Upper lobe of left lung (tissue), 6 donors: ENCODE measurements around the gene DSE. TPM values are rescaled to one million over a fixed set of nuclear protein-coding genes. Genes with fewer than 3 reads are reported as not detected.
"Not testable (repeated sequence)": the region's sequence is repeated elsewhere in the genome, so short reads cannot be mapped to it uniquely, and the experiment has no call there.

Source experiments
- ATAC-seq, 2 donors: fragments of 200-7000 bp; cut with Tn5 transposase; one replicate each; pipeline ENCODE4 v1.9.1; 2022; ENCODE audit warnings: mild to moderate bottlenecking in 2 of 2, moderate library complexity in 2 of 2; ENCODE audit not compliant: low FRiP score in 2 of 2
- DNase-seq, 2 donors: peaks; one replicate each; pipeline ENCODE4 v3.0.0-alpha.2; 2019 to 2020
- H3K27ac ChIP-seq, 4 donors: fragments of 200-600 bp; sonication (generic); one replicate each; pipeline ENCODE4 v1.5.1; 2016 to 2019
- H3K27me3 ChIP-seq, 4 donors: fragments of 200-600 bp; sonication (generic); one replicate each; pipeline ENCODE4 v1.5.1; 2017 to 2019
- H3K36me3 ChIP-seq, 4 donors: fragments of 200-600 bp; sonication (generic); one replicate each; pipeline ENCODE4 v1.5.1; 2016 to 2019
- H3K4me1 ChIP-seq, 4 donors: fragments of 200-600 bp; sonication (generic); one replicate each; pipeline ENCODE4 v1.5.1; 2018 to 2019
- H3K4me3 ChIP-seq, 4 donors: fragments of 200-600 bp; sonication (generic); one replicate each; pipeline ENCODE4 v1.5.1; 2017 to 2019; ENCODE audit warnings: mild to moderate bottlenecking in 2 of 4, moderate library complexity in 1 of 4
- H3K9me3 ChIP-seq, 4 donors: fragments of 200-600 bp; sonication (generic); one replicate each; pipeline ENCODE4 v1.5.1; 2018 to 2019
- CTCF ChIP-seq, 6 experiments: fragments of 450-650 bp in 4 of 6; fragments of 200-600 bp in 2 of 6; sonication (generic) in 2 of 6; IDR thresholded peaks; one replicate each; pipeline ENCODE4 v1.5.1; 2016 to 2019; ENCODE audit warnings: antibody characterized with exemption in 6 of 6
- EP300 ChIP-seq, 4 donors: sonication (generic); formaldehyde crosslinking; IDR thresholded peaks; one replicate each; pipeline ENCODE4 v1.5.1; 2017; ENCODE audit warnings: antibody characterized with exemption in 4 of 4, control low read depth in 2 of 4
- POLR2A ChIP-seq, 4 donors: fragments of 450-650 bp; IDR thresholded peaks; one replicate each; pipeline ENCODE4 v1.5.1; 2016 to 2017; ENCODE audit warnings: antibody characterized with exemption in 4 of 4, mild to moderate bottlenecking in 2 of 4
- POLR2AphosphoS5 ChIP-seq, 2 donors: sonication (generic); formaldehyde crosslinking; IDR thresholded peaks; one replicate each; pipeline ENCODE4 v1.5.1; 2017; ENCODE audit warnings: antibody characterized with exemption in 2 of 2
- WGBS, 2 donors: methylation state at CpG; one replicate each; pipeline ENCODE4 v1.1.5; 2017 to 2018; 5-methylcytosine and 5-hydroxymethylcytosine counted together
- total RNA-seq, 6 donors: library from RNA; depleted of rRNA in 4 of 6; stranded (reverse); fragments of >200 nt in 4 of 6; gene quantifications; one replicate each; pipeline versions ENCODE4 v1.1.0 to v1.2.1, GENCODE V29; 2016 to 2021
- donor health status: DM: no; HTN: no; CAD: no; lungs with moderate emphysema.
- donor health status: DM: no; HTN: yes; CAD: no; lungs with severe emphysema.

Gene DSE
- total RNA-seq, 6 donors from 2014 or later: 20.1 to 68.1 (median 40.6) TPM

DNA sequence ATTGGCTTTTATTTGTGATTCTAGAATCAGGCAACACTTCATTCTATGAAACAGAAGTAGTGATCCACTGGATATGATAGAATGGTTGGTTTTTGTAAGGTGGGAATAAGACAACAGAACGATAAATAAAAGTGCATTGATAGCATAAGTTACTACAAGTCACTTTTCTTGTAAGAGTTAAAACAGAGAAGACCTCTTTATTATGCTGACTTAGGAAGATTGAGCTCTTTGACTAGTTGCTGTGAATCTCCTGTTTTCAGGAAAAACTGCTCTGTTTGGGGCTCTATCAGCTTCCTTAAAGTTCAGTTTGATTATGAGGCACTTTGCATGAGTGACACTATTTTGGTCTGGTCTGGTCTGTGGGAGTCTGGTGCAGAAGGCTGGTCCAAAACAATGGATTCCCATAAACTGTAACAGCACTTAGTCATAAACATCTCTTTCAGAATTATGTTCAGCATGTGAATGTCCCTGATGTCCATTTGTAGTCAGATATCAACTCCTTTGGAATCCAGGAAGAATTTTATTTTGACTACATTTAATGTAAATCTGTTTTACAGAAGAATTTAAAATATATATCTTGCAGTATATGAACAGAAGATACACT lies 35.0 kb upstream of the DSE start:
- Histone ChIP-seq H3K4me1 (no peaks in the 10 kb centered on the region), H3K36me3 (no peaks in the 10 kb centered on the region), H3K4me3 (no peak overlapping the region), H3K9me3 (peaks cover 0 to 3% (median 0%) of the 10 kb centered on the region in 4 donors), H3K27me3 (no peaks in the 10 kb centered on the region), H3K27ac (no peak overlapping the region)
- TF ChIP-seq POLR2A (IDR thresholded peaks at IDR 0.05) (no peak), CTCF (IDR thresholded peaks at IDR 0.05) (no peak), EP300 (IDR thresholded peaks at IDR 0.05) (no peak), POLR2AphosphoS5 (IDR thresholded peaks at IDR 0.05) (no peak)
- ATAC-seq (no peak), DNase-seq (no peak)
- 97 to 100% methylated on average over 1 of the region's 1 CpG for WGBS, 2 donors

DNA sequence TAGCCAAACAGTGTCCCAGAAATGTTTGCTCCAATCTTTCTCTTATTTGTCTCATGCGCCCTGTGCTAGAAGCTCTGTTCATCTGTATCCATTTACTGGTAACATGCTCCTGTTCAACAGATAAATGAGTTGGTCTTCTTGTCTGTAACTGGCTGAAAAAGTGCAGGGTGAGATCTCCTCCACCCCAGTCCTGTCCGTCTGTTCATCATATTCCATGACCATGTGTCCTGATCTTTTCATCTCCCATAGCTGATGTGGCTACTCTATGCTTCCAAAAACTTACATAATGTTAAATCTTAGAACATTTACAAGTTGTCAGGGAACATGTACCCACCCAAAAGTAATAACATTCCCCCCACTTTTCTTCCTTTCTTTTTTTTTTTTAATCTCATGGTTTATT lies 31.8 kb upstream of the DSE start:
- Histone ChIP-seq H3K4me1 (no peaks in the 10 kb centered on the region), H3K9me3 (peaks cover 0 to 3% (median 0%) of the 10 kb centered on the region in 4 donors), H3K27me3 (no peaks in the 10 kb centered on the region), H3K4me3 (no peak overlapping the region), H3K36me3 (no peaks in the 10 kb centered on the region), H3K27ac (no peak overlapping the region)
- WGBS, 2 donors: 83 to 90% methylated on average over 2 of the region's 2 CpGs
- no peak for TF ChIP-seq EP300 (IDR thresholded peaks at IDR 0.05)
- no peak for TF ChIP-seq POLR2A (IDR thresholded peaks at IDR 0.05)
- TF ChIP-seq POLR2AphosphoS5 (IDR thresholded peaks at IDR 0.05): no peak
- no peak for TF ChIP-seq CTCF (IDR thresholded peaks at IDR 0.05)
- DNase-seq: no peak
- no peak for ATAC-seq

GRCh38 chr6:116340625-116341024 lies 30.1 kb upstream of the DSE start:
- ATAC-seq, H3K36me3 ChIP-seq, H3K4me1 ChIP-seq, DNase-seq, H3K27me3 ChIP-seq, H3K9me3 ChIP-seq, H3K4me3 ChIP-seq, H3K27ac ChIP-seq: not testable (repeated sequence)
- 94 to 95% methylated on average over 5 of the region's 5 CpGs for WGBS, 2 donors

DNA sequence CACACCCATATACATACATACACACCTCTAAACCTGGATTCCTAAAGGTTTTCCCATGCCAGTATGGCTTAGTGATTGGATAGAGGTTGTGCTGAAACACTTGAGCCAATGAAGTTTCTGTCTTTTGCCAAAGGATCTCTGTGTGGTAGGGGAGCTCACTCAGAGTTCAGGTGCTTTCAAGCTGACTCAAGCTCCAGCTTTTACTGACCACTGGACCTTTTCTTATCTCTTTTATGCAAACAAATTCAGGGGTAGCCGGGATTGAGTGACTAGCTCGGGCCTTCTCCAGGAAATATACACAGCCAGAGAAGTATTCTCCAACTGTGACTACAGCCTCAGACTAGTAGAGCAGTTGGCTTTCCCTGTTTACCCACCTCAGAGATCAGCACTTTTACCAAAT lies 21.5 kb upstream of the DSE start:
- no peaks in the 10 kb centered on the region for H3K36me3 ChIP-seq
- no peak for DNase-seq
- ATAC-seq: no peak
- WGBS, 2 donors: 25 to 31% methylated on average over 2 of the region's 2 CpGs
- H3K27ac ChIP-seq: no peak overlapping the region
- TF ChIP-seq CTCF (IDR thresholded peaks at IDR 0.05) (no peak), POLR2AphosphoS5 (IDR thresholded peaks at IDR 0.05) (no peak), POLR2A (IDR thresholded peaks at IDR 0.05) (no peak), EP300 (IDR thresholded peaks at IDR 0.05) (no peak)
- no peaks in the 10 kb centered on the region for H3K9me3 ChIP-seq
- no peaks in the 10 kb centered on the region for H3K27me3 ChIP-seq
- peaks cover 2 to 10% (median 3%) of the 10 kb centered on the region in 4 donors for H3K4me1 ChIP-seq
- H3K4me3 ChIP-seq: no peak overlapping the region

DNA sequence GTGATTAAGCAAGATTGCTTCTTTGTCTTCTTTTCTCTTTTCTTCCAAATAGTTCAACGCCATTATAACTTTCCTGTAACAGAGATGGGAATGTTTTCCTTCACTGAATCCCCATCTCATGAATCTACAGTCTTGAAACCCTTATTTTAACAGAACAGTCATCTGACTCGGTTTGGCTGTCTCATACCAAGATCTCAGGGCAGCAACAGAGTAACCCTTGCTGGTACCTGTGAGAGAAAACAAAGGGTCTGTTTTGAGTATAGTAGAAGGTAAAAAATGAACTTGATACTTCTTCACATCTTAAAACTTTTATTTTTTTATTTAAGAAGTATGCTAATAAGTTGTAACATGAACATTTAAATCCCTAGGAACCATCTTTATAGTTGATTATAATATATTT lies 19.6 kb upstream of the DSE start:
- H3K27ac ChIP-seq: no peak overlapping the region
- WGBS, 2 donors: 80 to 89% methylated on average over 2 of the region's 2 CpGs
- no peaks in the 10 kb centered on the region for H3K27me3 ChIP-seq
- no peak overlapping the region for H3K4me3 ChIP-seq
- DNase-seq (no peak), ATAC-seq (no peak)
- no peaks in the 10 kb centered on the region for H3K9me3 ChIP-seq
- H3K36me3 ChIP-seq: no peaks in the 10 kb centered on the region
- no peak for TF ChIP-seq EP300 (IDR thresholded peaks at IDR 0.05)
- peaks cover 2 to 10% (median 3%) of the 10 kb centered on the region in 4 donors for H3K4me1 ChIP-seq
